BE2C (cell line): ENCODE results near the gene COL4A4.

Experiments used
- DNase-seq: peaks from one replicate; pipeline ENCODE4 v3.0.0-alpha.2; 2020
- H3K27me3 ChIP-seq: fragments of 250-450 bp; sonication (Bioruptor Pico); 2 replicates; pipeline ENCODE4 v1.5.1; 2020; ENCODE audit warnings: mild to moderate bottlenecking
- H3K36me3 ChIP-seq: fragments of 250-450 bp; sonication (Bioruptor Pico); 2 replicates; pipeline ENCODE4 v1.5.1; 2020; ENCODE audit warnings: mild to moderate bottlenecking
- H3K4me1 ChIP-seq: fragments of 250-450 bp; sonication (Bioruptor Pico); 2 replicates; pipeline ENCODE4 v1.5.1; 2020
- H3K4me3 ChIP-seq: 2 replicates; pipeline ENCODE4 v1.5.1; 2011; ENCODE audit warnings: low read depth, low read length
- H3K9me3 ChIP-seq: fragments of 250-450 bp; sonication (Bioruptor Pico); 2 replicates; pipeline ENCODE4 v1.5.1; 2020
- CTCF ChIP-seq: IDR thresholded peaks from 2 replicates; pipeline ENCODE4 v1.5.1; 2012; ENCODE audit warnings: mild to moderate bottlenecking, low read depth, low read length

Gene COL4A4

GRCh38 chr2:226991663-226992062, 172.3 kb downstream of the COL4A4 start:
- TF ChIP-seq CTCF, result no peak
- no peaks in the 10 kb centered on the region for H3K27me3 ChIP-seq

GRCh38 chr2:226985583-226985946, 178.4 kb downstream of the COL4A4 start:
- no peak overlapping the region for H3K4me3 ChIP-seq
- DNase-seq, result no peak
- no peaks in the 10 kb centered on the region for H3K27me3 ChIP-seq
- TF ChIP-seq CTCF, result no peak
- no peaks in the 10 kb centered on the region for H3K9me3 ChIP-seq
- no peaks in the 10 kb centered on the region for H3K36me3 ChIP-seq
- H3K4me1 ChIP-seq, result peaks cover 6% of the 10 kb centered on the region

More at GRCh38 chr2:226991663-226992062, 172.3 kb downstream of the COL4A4 start:
- Histone ChIP-seq H3K4me3 (no peak overlapping the region), H3K4me1 (no peaks in the 10 kb centered on the region), H3K9me3 (no peaks in the 10 kb centered on the region), H3K36me3 (no peaks in the 10 kb centered on the region)
- no peak for DNase-seq

GRCh38 chr2:226984750-226985582, 179.0 kb downstream of the COL4A4 start:
- TF ChIP-seq CTCF, result peak; percentile 79
- H3K27me3 ChIP-seq, result no peaks in the 10 kb centered on the region
- peaks cover 6% of the 10 kb centered on the region for H3K4me1 ChIP-seq
- no peaks in the 10 kb centered on the region for H3K36me3 ChIP-seq
- peak overlapping the region; percentile 20; the same call in 1 of the 2 replicates for H3K4me3 ChIP-seq
- no peaks in the 10 kb centered on the region for H3K9me3 ChIP-seq
- DNase-seq, result peak; percentile 44

GRCh38 chr2:226983895-226984749, 179.9 kb downstream of the COL4A4 start:
- no peaks in the 10 kb centered on the region for H3K27me3 ChIP-seq
- no peaks in the 10 kb centered on the region for H3K9me3 ChIP-seq
- DNase-seq, result no peak
- H3K4me3 ChIP-seq, result no peak overlapping the region
- H3K4me1 ChIP-seq, result peaks cover 6% of the 10 kb centered on the region
- no peaks in the 10 kb centered on the region for H3K36me3 ChIP-seq
- no peak for TF ChIP-seq CTCF

- Histone ChIP-seq H3K9me3 (no peaks in the 10 kb centered on the region), H3K27me3 (no peaks in the 10 kb centered on the region), H3K4me1 (peaks cover 6% of the 10 kb centered on the region), H3K4me3 (no peak overlapping the region), H3K36me3 (no peaks in the 10 kb centered on the region)
- no peak for DNase-seq
- no peak for TF ChIP-seq CTCF
These were observed 182.1 kb downstream of the COL4A4 start for GRCh38 chr2:226981791-226982326.

- no peaks in the 10 kb centered on the region for H3K27me3 ChIP-seq
- DNase-seq, result no peak
- H3K9me3 ChIP-seq, result no peaks in the 10 kb centered on the region
- no peaks in the 10 kb centered on the region; the same call in 1 of the 2 replicates for H3K4me1 ChIP-seq
- TF ChIP-seq CTCF, result peak; percentile 14; the same call in 1 of the 2 replicates
- H3K36me3 ChIP-seq, result no peaks in the 10 kb centered on the region
- H3K4me3 ChIP-seq, result no peak overlapping the region
These were observed 185.0 kb downstream of the COL4A4 start for GRCh38 chr2:226979004-226979403.
